Activated CD8-positive, alpha-beta T cell treated with anti-CD3 and anti-CD28 coated beads, Interleukin-2, amount 10 ng/mL, durations not matched to agents 7 days and 5 days (primary cell): ENCODE measurements around the gene FBLN1. TPM values are rescaled to one million over a fixed set of nuclear protein-coding genes. Genes with fewer than 3 reads are reported as not detected.

ENCODE experiments used
- ATAC-seq: fragments of 150-1000 bp; cut with Tn5 transposase; one replicate; pipeline ENCODE4 v1.10.0; 2021; ENCODE audit warnings: moderate library complexity
- CTCF ChIA-PET: fragments of 350-600 bp; sonication (Branson Sonifier 250); formaldehyde crosslinking; loops from one replicate; lab custom pipeline; 2021; ENCODE audit warnings: antibody characterized with exemption; lab: Charles Lee
- POLR2A ChIA-PET: fragments of 350-600 bp; sonication (Branson Sonifier 250); formaldehyde crosslinking; loops from one replicate; lab custom pipeline; 2021; ENCODE audit warnings: antibody characterized with exemption; lab: Charles Lee
- DNase-seq: peaks from one replicate; pipeline ENCODE4 v3.0.0-alpha.2; 2020
- H3K27ac Mint-ChIP-seq: one replicate; pipeline ENCODE4 v1.8.0; 2021; ENCODE audit warnings: mild to moderate bottlenecking, mixed read lengths
- H3K27me3 Mint-ChIP-seq: one replicate; pipeline ENCODE4 v1.8.0; 2021; ENCODE audit warnings: low read depth, mixed read lengths
- H3K36me3 Mint-ChIP-seq: one replicate; pipeline ENCODE4 v1.8.0; 2021; ENCODE audit warnings: low read depth, mixed read lengths
- H3K4me1 Mint-ChIP-seq: one replicate; pipeline ENCODE4 v1.8.0; 2021; ENCODE audit warnings: low read depth, mixed read lengths
- H3K4me3 Mint-ChIP-seq: one replicate; pipeline ENCODE4 v1.8.0; 2021; ENCODE audit warnings: mild to moderate bottlenecking, mixed read lengths
- H3K9me3 Mint-ChIP-seq: one replicate; pipeline ENCODE4 v1.8.0; 2022; ENCODE audit warnings: mixed read lengths; ENCODE audit not compliant: insufficient read depth
- total RNA-seq, 2 experiments: library from RNA; stranded (reverse); gene quantifications; one replicate each; pipeline ENCODE4 v1.2.3, GENCODE V29; 2021

The FBLN1 gene
- total RNA-seq, 2 experiments from 2014 or later: not detected

DNA sequence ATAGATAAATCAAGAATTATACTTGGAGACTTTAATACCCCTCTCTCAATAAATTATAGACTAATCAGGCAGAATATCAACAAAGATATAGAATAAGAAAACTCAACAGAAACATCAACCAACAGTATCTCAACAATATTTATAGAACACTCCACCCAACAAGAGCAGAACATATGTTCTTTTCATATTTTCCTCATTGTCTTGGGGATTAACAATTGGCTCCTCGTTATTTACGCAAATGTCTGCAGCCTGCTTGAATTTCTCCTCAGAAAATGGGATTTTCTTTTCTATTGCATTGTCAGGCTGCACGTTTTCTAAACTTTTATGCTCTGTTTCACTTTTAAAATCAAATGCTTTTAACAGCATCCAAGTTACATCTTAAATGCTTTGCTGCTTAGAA lies 37.0 kb upstream of the FBLN1 start:
- H3K36me3 Mint-ChIP-seq: no peaks in the 10 kb centered on the region
- CTCF ChIA-PET: no interaction called here

DNA sequence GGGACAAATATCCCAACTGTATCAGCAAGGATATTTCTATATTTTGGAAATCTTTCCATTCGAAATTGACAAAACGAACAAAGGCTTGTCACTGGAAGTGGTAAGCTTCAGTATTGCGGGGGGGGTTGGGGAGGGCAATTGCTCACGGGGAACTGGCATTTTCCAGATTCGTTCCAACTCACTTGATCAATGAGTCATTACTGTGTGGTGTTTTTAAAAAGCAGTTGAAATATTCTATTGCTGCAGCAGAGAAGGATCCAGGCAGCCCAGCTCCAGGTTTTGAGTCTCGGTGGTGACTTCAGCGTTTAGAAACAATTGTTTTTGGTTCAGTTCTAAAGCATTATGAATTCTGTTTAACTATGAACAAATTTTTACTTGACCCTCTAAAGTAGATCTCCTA lies 33.8 kb upstream of the FBLN1 start:
- Mint-ChIP-seq H3K27me3 (peaks cover 8% of the 10 kb centered on the region), H3K9me3 (no peaks in the 10 kb centered on the region), H3K4me1 (no peaks in the 10 kb centered on the region), H3K27ac (no peak overlapping the region), H3K36me3 (no peaks in the 10 kb centered on the region), H3K4me3 (no peak overlapping the region)
- no peak for DNase-seq
- no peak for ATAC-seq
- CTCF ChIA-PET: no interaction called here
- POLR2A ChIA-PET: no interaction called here

More for the DNA sequence above, 37.0 kb upstream of the FBLN1 start:
- ATAC-seq (no peak), DNase-seq (no peak)
- H3K4me1 Mint-ChIP-seq: no peaks in the 10 kb centered on the region
- peaks cover 8% of the 10 kb centered on the region for H3K27me3 Mint-ChIP-seq
- POLR2A ChIA-PET: no interaction called here
- H3K27ac Mint-ChIP-seq: no peak overlapping the region
- no peaks in the 10 kb centered on the region for H3K9me3 Mint-ChIP-seq
- no peak overlapping the region for H3K4me3 Mint-ChIP-seq

DNA sequence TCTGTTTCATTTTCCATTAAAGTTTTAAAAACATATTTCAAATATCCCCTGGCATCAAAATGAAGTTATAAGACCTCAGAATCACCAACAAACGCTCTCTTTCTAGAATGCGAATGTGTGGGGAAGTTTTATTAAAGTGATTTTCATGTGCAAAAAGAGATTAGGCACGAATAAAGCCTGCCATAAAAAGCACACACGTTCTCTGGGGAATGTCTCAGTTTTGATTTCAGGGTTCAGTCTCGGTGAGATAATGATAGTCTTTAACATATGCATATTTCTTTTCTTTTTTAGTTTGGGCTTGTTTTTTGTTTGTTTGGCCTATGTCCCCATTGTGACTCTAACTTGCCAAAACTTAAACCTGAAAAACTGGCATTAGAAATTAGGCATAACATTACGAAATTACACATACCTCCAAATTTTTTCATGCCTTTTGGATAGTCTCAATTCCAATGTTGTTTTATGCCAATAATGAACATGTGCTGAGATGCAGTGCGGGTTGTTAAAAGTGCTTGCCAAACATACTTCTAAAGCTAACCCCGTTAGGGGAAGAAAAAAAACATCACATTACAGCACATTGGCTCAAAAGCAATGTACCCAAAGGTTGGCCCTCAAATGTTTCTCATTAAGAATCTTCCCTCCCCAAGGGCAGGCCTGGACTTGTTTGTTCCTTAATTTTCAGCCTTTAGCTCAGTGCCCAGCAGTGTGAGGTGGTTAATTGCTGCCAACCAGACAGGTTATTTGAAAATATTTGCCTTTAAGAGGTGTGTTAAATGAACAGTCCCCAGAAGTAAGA lies 33.2 kb upstream of the FBLN1 start:
- Mint-ChIP-seq H3K9me3 (no peaks in the 10 kb centered on the region), H3K4me1 (no peaks in the 10 kb centered on the region), H3K27me3 (peaks cover 6% of the 10 kb centered on the region), H3K27ac (no peak overlapping the region), H3K4me3 (no peak overlapping the region), H3K36me3 (no peaks in the 10 kb centered on the region)
- ATAC-seq (no peak), DNase-seq (no peak)
- ChIA-PET CTCF (no interaction called here), POLR2A (no interaction called here)

DNA sequence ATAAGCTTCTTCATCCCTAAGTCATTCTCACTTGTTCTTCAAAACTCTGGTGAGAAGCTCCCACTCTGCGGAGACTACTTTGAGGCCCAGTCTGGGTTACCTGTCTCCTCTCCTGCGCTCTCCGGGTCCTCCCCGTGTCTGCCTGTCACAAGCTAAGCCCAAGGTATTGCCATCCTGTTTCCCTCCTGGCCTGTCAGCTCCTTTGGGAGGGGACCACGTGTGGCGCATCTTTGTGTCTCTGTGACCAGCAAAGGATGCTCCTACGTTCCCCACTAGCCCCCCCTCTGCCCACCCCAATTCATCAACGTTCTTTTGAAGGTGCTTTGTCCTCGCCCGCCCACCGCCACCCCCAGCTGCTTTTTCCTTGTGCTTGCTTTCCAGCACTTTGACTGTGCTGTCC lies 31.8 kb upstream of the FBLN1 start:
- ChIA-PET POLR2A (no interaction called here), CTCF (no interaction called here)
- no peak overlapping the region for H3K4me3 Mint-ChIP-seq
- no peak for ATAC-seq
- no peak overlapping the region for H3K27ac Mint-ChIP-seq
- H3K4me1 Mint-ChIP-seq: no peaks in the 10 kb centered on the region
- H3K36me3 Mint-ChIP-seq: no peaks in the 10 kb centered on the region
- H3K27me3 Mint-ChIP-seq: peaks cover 3% of the 10 kb centered on the region
- H3K9me3 Mint-ChIP-seq: no peaks in the 10 kb centered on the region
- no peak for DNase-seq

DNA sequence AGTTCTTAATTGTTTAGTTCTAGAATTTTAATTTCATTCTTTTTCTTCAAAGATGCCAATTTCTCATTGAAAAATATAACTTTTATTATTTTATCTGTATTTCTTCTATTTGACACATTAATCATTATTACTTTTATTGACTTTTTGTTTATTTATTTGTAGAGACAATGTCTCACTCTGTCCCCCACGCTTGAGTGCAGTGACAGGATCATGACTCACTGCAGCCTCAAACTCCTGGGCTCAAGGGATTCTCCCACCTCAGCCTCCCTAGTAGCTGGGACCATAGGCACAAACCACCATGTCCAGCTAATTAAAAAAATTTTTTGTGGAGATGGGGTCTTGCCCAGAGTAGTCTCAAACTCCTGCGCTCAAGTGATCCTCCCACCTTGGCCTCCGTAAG lies 30.3 kb upstream of the FBLN1 start:
- Mint-ChIP-seq H3K36me3 (no peaks in the 10 kb centered on the region), H3K27me3 (peaks cover 3% of the 10 kb centered on the region), H3K4me3 (no peak overlapping the region), H3K9me3 (no peaks in the 10 kb centered on the region), H3K27ac (no peak overlapping the region), H3K4me1 (no peaks in the 10 kb centered on the region)
- ATAC-seq (no peak), DNase-seq (no peak)
- ChIA-PET CTCF (no interaction called here), POLR2A (no interaction called here)

DNA sequence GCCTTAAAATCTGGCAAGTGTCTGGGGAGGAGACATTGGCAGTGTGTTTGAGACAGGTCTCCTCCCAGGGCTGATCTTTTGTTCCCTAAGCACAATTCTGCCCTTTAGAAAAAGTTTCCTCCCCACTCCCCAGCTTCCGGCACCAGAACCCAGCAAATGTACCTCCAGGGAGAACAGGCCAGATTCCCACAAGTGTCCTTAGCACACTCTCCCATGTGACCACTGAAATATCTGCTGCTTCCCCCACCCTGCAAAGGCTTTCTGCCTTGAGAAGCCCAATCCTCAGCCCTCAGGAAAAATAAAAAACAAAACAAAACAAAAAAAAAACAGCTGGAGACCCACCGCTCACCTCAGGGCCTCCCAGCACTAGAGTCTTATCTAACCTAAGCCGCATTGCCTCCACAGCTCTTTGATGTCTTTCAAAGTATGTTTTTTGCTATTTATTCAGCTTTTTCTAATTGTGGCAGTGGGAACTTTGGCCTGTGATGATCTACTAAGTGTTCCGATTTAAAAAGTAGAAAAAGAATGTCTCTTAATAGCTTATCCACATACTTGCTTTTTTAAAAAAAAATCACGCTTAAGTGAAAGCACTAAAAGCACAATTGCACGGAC lies 29.0 kb upstream of the FBLN1 start:
- DNase-seq (no peak), ATAC-seq (no peak)
- H3K4me1 Mint-ChIP-seq: no peaks in the 10 kb centered on the region
- ChIA-PET CTCF (no interaction called here), POLR2A (no interaction called here)
- no peaks in the 10 kb centered on the region for H3K36me3 Mint-ChIP-seq
- no peaks in the 10 kb centered on the region for H3K9me3 Mint-ChIP-seq
- H3K27me3 Mint-ChIP-seq: peaks cover 3% of the 10 kb centered on the region
- no peak overlapping the region for H3K4me3 Mint-ChIP-seq
- H3K27ac Mint-ChIP-seq: no peak overlapping the region

DNA sequence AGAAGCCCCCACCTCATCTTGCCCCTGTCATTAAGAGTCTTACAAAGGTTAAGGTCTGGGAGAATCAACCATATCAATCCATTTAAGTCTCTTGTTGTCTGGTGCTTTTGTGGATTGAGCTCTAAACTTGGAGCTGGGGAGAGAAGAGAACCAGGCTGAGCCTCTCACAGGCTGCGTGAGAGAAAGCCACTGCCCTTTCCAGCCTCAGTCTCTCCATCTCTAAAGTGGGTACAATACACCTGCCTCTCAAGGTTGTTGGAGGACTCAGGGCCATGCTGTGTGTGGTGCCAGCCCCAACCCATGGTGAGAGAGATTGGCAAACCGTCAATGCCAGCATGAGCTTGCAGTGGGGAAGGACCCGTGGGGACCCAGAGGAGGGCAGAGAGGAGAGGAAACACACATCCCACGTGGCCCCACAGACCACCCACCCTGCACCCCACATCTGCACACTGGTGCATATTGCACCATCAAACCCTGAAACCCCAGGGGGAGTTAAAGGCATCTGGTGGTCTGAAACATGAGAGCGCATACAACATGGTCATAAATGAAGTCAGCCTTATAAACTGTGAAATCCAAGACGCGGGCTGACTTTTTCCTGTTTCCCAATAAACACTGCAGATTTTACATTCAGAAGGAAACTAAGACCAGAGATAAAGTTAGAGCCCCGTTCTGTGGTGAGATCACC lies 27.5 kb upstream of the FBLN1 start:
- no peaks in the 10 kb centered on the region for H3K27me3 Mint-ChIP-seq
- ChIA-PET CTCF (no interaction called here), POLR2A (no interaction called here)
- H3K9me3 Mint-ChIP-seq: no peaks in the 10 kb centered on the region
- H3K4me1 Mint-ChIP-seq: no peaks in the 10 kb centered on the region
- H3K4me3 Mint-ChIP-seq: no peak overlapping the region
- DNase-seq: no peak
- ATAC-seq: no peak
- no peaks in the 10 kb centered on the region for H3K36me3 Mint-ChIP-seq
- H3K27ac Mint-ChIP-seq: no peak overlapping the region

DNA sequence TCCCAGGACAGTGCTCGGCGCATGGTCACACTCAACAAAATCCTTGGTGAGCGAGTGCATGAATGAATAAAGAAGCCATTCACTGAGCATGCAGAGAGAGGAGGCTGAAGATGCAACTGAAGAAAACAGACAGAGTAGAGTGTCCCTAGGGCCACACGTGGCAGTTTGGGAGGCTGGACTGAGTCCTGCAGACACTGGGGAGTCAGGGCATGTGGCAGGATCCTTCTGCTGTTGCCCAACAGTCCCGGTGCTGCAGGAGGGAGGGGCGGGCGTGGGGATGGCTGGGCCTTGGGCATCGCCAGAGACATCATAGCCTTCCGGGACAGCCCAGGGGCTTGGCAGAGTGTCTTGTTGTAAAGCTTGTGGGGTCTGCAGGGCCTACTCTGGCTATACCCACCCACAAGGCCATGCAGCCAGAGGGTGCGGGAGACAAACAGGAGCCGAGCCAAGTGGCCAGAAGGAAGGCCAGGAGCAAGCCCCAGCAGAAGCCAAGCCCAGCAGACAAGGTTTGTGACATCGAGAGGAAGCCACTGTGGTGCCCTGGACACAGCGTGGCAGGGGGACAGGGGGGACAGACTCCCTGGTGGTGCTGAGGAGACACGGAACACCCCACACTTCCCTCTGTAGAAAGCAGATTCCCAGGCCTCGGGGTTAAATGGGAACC lies 26.7 kb upstream of the FBLN1 start:
- ATAC-seq (no peak), DNase-seq (no peak)
- H3K4me3 Mint-ChIP-seq: no peak overlapping the region
- H3K9me3 Mint-ChIP-seq: no peaks in the 10 kb centered on the region
- no peaks in the 10 kb centered on the region for H3K36me3 Mint-ChIP-seq
- ChIA-PET CTCF (no interaction called here), POLR2A (no interaction called here)
- H3K27ac Mint-ChIP-seq: no peak overlapping the region
- H3K27me3 Mint-ChIP-seq: peaks cover 5% of the 10 kb centered on the region
- no peaks in the 10 kb centered on the region for H3K4me1 Mint-ChIP-seq

DNA sequence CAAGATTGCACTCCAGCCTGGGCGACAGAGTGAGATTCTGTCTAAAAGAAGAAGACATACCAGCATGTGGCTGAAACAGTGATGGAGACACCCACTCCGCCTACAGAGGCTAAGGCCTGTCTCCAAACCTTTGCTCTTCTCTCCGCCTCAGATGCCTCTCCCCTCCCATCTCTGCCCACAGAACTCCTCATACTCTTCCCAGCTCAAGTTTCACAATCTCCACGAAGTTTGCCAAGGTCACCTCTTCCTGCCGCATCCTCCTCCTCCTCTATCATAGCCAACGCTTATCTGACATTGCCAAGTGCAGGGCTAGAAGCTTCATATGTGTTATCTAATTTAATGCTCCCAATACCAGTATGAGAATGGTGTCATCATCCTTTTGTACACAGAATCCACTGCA lies 25.9 kb upstream of the FBLN1 start:
- no peaks in the 10 kb centered on the region for H3K4me1 Mint-ChIP-seq
- ChIA-PET CTCF (no interaction called here), POLR2A (interaction anchor here (0.6 kb wide), 1 partner anchor 15 kb away, joined by 3 read pairs; no protein-coding TSS in a partner anchor)
- peaks cover 7% of the 10 kb centered on the region for H3K27me3 Mint-ChIP-seq
- DNase-seq (no peak), ATAC-seq (no peak)
- H3K36me3 Mint-ChIP-seq: no peaks in the 10 kb centered on the region
- no peaks in the 10 kb centered on the region for H3K9me3 Mint-ChIP-seq
- no peak overlapping the region for H3K4me3 Mint-ChIP-seq
- no peak overlapping the region for H3K27ac Mint-ChIP-seq

DNA sequence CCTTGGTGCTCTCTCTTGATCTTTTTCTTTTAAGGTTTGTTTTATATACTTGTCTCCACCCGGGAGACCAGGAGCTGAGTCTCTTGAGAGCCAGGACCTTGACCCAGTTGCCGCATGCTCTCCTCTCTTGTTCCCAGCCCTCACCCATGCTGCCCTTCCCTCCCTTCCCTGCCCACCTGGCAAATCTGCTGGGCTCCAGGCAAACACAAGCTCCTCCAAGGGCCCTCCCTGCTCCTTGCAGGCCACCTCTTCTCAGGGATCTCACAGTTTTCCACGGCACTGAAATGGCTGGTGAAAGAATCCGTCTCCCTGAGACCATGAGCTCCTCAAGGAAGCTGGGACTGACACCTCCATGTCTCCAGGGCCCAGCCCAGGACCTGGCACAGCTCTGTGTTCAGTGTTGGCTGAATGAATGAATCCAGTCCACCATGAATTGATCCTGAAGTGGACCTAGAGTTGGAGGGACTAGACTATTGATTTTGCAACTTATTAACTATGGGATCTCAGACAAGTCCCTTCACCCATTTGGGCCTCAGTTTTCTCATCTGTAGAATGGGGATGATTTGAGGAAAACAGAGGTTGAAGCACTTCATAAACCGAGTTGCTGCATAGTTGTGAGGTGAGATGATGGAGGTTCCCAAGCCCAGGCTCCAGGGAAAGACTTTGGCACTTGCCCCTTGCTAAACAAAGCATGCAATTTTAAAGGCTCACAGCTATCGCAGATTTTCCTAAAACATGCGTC lies 25.1 kb upstream of the FBLN1 start:
- ATAC-seq: no peak
- no peak for DNase-seq
- no peaks in the 10 kb centered on the region for H3K36me3 Mint-ChIP-seq
- CTCF ChIA-PET: no interaction called here
- peaks cover 7% of the 10 kb centered on the region for H3K27me3 Mint-ChIP-seq
- POLR2A ChIA-PET: interaction anchor here (0.6 kb wide), 1 partner anchor 15 kb away, joined by 3 read pairs; no protein-coding TSS in a partner anchor
- no peaks in the 10 kb centered on the region for H3K4me1 Mint-ChIP-seq
- no peaks in the 10 kb centered on the region for H3K9me3 Mint-ChIP-seq
- H3K4me3 Mint-ChIP-seq: no peak overlapping the region
- H3K27ac Mint-ChIP-seq: no peak overlapping the region

DNA sequence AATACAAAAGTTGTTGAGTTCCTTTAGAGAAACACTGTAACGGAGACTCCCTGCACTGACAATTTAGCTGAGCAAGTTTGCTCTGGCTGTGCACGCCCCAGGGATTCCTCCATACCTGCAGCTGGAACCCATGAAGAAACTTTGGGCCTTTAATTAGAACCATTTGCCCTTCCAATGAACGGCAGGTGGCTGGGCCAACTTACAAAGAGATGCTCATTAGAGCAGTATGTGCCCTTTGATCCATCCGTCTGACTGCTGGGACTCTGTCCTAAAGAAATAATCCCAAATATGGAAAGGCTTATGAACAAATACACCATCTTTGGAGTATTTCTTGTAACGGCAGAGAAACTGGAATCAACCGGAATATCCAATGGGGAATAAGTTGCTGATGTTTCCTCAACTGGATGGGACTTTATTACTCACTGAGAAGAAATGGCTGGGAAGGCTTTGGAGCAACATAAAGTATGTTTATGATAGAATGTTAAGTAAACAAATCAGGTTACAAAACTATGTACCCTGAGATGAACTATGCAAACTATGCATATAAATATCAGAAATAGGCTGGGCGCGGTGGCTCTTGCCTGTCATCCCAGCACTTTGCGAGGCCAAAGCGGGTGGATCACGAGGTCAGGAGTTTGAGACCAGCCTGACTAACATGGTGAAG lies 24.4 kb upstream of the FBLN1 start:
- H3K4me1 Mint-ChIP-seq: no peaks in the 10 kb centered on the region
- CTCF ChIA-PET: no interaction called here
- ATAC-seq (no peak), DNase-seq (no peak)
- H3K27ac Mint-ChIP-seq: no peak overlapping the region
- no peak overlapping the region for H3K4me3 Mint-ChIP-seq
- H3K27me3 Mint-ChIP-seq: peaks cover 7% of the 10 kb centered on the region
- H3K36me3 Mint-ChIP-seq: no peaks in the 10 kb centered on the region
- POLR2A ChIA-PET: no interaction called here
- no peaks in the 10 kb centered on the region for H3K9me3 Mint-ChIP-seq
